Measurements from ENCODE around the gene TMEFF2.

GRCh38 chr2:192215096-192215877, 20.6 kb upstream of the TMEFF2 start:
- TF ChIP-seq TCF12 (IDR thresholded peaks at IDR 0.05; ENCODE audit: low read depth, low read length) (no peak), CTCF (IDR thresholded peaks at IDR 0.05; ENCODE audit: control extremely low read depth in 1 of 3, insufficient read depth in 1 of 3, low read depth in 1 of 3, low read length in 3 of 3) (no peak), BRCA1 (IDR thresholded peaks at IDR 0.05; ENCODE audit: low read depth, low read length) (no peak), CEBPB (IDR thresholded peaks at IDR 0.05; ENCODE audit: low read depth, low read length) (no peak), NRF1 (IDR thresholded peaks at IDR 0.05; ENCODE audit: low read depth, low read length) (no peak), POLR2A (IDR thresholded peaks at IDR 0.05; ENCODE audit: control extremely low read depth in 1 of 2, low read depth in 2 of 2, low read length in 2 of 2) (no peak), TEAD4 (IDR thresholded peaks at IDR 0.05; ENCODE audit: low read depth, low read length) (no peak), SP4 (IDR thresholded peaks at IDR 0.05; ENCODE audit: low read length) (no peak), ZNF274 (IDR thresholded peaks at IDR 0.05; ENCODE audit: borderline replicate concordance, extremely low read depth, low read length) (no peak), RXRA (IDR thresholded peaks at IDR 0.05; ENCODE audit: insufficient read depth, low read depth, low read length) (no peak), CHD1 (IDR thresholded peaks at IDR 0.05; ENCODE audit: low read depth, low read length) (no peak), TBP (IDR thresholded peaks at IDR 0.05; ENCODE audit: low read depth, low read length) (no peak), CHD2 (IDR thresholded peaks at IDR 0.05; ENCODE audit: low read length) (no peak), SP1 (IDR thresholded peaks at IDR 0.05; ENCODE audit: low read depth, low read length) (no peak)

Measured in H1 (cell line).